HepG2 (cell line): Measurements from ENCODE around the gene CASKIN1. TPM values are rescaled to one million over a fixed set of nuclear protein-coding genes. Genes with fewer than 3 reads are reported as not detected.
A peak's percentile ranks its signal among the peaks of the same experiment; 100 is the strongest.

Source experiments
- CTCF ChIP-seq: sonication (generic); formaldehyde crosslinking; IDR thresholded peaks from 2 replicates; pipeline ENCODE4 v1.5.0; 2020; ENCODE audit warnings: mild to moderate bottlenecking, missing genetic modification reagents, moderate library complexity
- IKZF5 ChIP-seq: IDR thresholded peaks from 2 replicates; pipeline ENCODE4 v1.6.1; 2018; ENCODE audit warnings: missing genetic modification reagents, mild to moderate bottlenecking, missing compliant biosample characterization
- KDM5B ChIP-seq: sonication (generic); formaldehyde crosslinking; IDR thresholded peaks from 2 replicates; pipeline ENCODE4 v1.4.0; 2020; ENCODE audit warnings: missing genetic modification reagents, mild to moderate bottlenecking, borderline replicate concordance
- MED1 ChIP-seq: sonication (generic); formaldehyde crosslinking; IDR thresholded peaks from 2 replicates; pipeline ENCODE4 v1.4.0; 2020; ENCODE audit warnings: missing genetic modification reagents
- MYC ChIP-seq: sonication (generic); formaldehyde crosslinking; IDR thresholded peaks from 2 replicates; pipeline ENCODE4 v1.9.0; 2021; ENCODE audit warnings: missing genetic modification reagents, borderline replicate concordance
- NR1H2 ChIP-seq: sonication (generic); formaldehyde crosslinking; IDR thresholded peaks from 2 replicates; pipeline ENCODE4 v1.8.1; 2022; ENCODE audit warnings: low read depth, missing genetic modification reagents, borderline replicate concordance
- PCBP1 ChIP-seq: fragments of 200-400 bp; formaldehyde crosslinking; IDR thresholded peaks from 2 replicates; pipeline ENCODE4 v1.6.1; 2017; ENCODE audit warnings: mild to moderate bottlenecking, low read depth, low read length, borderline replicate concordance
- SALL2 ChIP-seq: sonication (generic); formaldehyde crosslinking; IDR thresholded peaks from 2 replicates; pipeline ENCODE4 v1.8.1; 2023; ENCODE audit warnings: mild to moderate bottlenecking, missing genetic modification reagents, inconsistent platforms
- TRAFD1 ChIP-seq: sonication (generic); formaldehyde crosslinking; IDR thresholded peaks from 2 replicates; pipeline ENCODE4 v1.5.1; 2020; ENCODE audit warnings: missing genetic modification reagents, mild to moderate bottlenecking, borderline replicate concordance
- ZBTB38 ChIP-seq: sonication (generic); formaldehyde crosslinking; IDR thresholded peaks from 2 replicates; pipeline ENCODE4 v1.5.1; 2020; ENCODE audit warnings: mild to moderate bottlenecking, missing genetic modification reagents
- ZFY ChIP-seq: sonication (generic); formaldehyde crosslinking; IDR thresholded peaks from 2 replicates; pipeline ENCODE4 v1.4.0; 2020; ENCODE audit warnings: missing genetic modification reagents
- polyA plus RNA-seq, 8 experiments: library from polyadenylated mRNA; depleted of rRNA in 3 of 8; stranded (reverse) in 7 of 8; unstranded in 1 of 8; fragments of >200 nt; fragmentation: Illumina TruSeq in 4 of 8; extraction: Trizol in 4 of 8; gene quantifications; 2 replicates each; pipeline versions ENCODE4 v1.2.1 to v1.2.3, GENCODE V29; 2011 to 2016; ENCODE audit warnings: low read depth in 4 of 8, missing spikeins in 1 of 8, mixed read lengths in 1 of 8; ENCODE audit not compliant: insufficient read depth in 1 of 8
- total RNA-seq, 5 experiments: library from RNA; depleted of rRNA; stranded (reverse); fragments of >200 nt; fragmentation: Illumina TruSeq; extraction: Trizol; gene quantifications; 2 replicates each; pipeline ENCODE4 v1.2.3, GENCODE V29; 2016; ENCODE audit warnings: low read depth in 1 of 5
- TF ChIP-seq, protein P1 (sequence below), 2 experiments: sonication (generic) in 1 of 2; formaldehyde crosslinking in 1 of 2; IDR thresholded peaks; 2 replicates each; pipeline versions ENCODE4 v1.6.1 to v1.9.0; 2014 to 2022; ENCODE audit warnings: antibody characterized with exemption in 1 of 2, borderline replicate concordance in 1 of 2, inconsistent platforms in 1 of 2, low read depth in 1 of 2, missing genetic modification reagents in 1 of 2
- TF ChIP-seq, protein P2 (sequence below): sonication (generic); formaldehyde crosslinking; IDR thresholded peaks from 2 replicates; pipeline ENCODE4 v1.4.0; 2020; ENCODE audit warnings: missing genetic modification reagents, mild to moderate bottlenecking, borderline replicate concordance

Gene CASKIN1
- total and polyA plus RNA-seq, 2 of the 13 experiments (the other 11 are each of a cell fraction or from before 2014, with no cell fraction given): 1.2 to 2.2 TPM

DNA sequence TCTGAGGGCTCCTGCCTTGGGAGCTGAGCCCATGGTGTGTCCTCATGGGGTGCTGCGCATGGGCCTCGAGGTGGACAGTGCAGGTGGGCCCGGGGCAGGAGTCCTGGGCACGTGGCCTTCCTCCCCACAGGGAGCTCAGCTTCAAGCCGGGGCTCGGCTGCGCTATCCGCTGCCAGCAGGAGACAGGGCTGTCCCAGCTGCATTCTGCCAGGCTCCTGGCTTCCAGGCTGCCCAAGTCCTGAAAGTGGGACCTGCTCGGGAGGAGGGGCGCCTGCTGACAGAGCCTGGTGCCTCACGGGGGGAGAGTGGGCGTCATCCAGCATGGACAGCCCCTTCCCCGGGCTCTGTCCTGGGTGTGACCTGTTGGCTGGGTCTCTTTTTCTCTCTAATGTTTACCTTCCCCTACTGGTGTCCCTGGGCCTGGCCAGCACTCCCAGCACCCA lies 33.7 kb downstream of the CASKIN1 start (continued):
- TF ChIP-seq MED1 (CRISPR knock-in tag): 0 out of 2 replicates have a peak, but pooled peaks have one; percentile 33
- peak; percentile 24; the same call in 1 of the 2 replicates for TF ChIP-seq ZFY (CRISPR knock-in tag)
- TF ChIP-seq KDM5B (CRISPR knock-in tag): no peak
- 0 out of 2 replicates have a peak, but pooled peaks have one; percentile 51 for TF ChIP-seq PCBP1
- no peak for TF ChIP-seq TRAFD1 (CRISPR knock-in tag)
- TF ChIP-seq CTCF (CRISPR knock-in tag): 0 out of 2 replicates have a peak, but pooled peaks have one; percentile 10
- TF ChIP-seq IKZF5 (CRISPR knock-in tag): peak; percentile 36; the same call in 1 of the 2 replicates
- TF ChIP-seq, protein P1, sequence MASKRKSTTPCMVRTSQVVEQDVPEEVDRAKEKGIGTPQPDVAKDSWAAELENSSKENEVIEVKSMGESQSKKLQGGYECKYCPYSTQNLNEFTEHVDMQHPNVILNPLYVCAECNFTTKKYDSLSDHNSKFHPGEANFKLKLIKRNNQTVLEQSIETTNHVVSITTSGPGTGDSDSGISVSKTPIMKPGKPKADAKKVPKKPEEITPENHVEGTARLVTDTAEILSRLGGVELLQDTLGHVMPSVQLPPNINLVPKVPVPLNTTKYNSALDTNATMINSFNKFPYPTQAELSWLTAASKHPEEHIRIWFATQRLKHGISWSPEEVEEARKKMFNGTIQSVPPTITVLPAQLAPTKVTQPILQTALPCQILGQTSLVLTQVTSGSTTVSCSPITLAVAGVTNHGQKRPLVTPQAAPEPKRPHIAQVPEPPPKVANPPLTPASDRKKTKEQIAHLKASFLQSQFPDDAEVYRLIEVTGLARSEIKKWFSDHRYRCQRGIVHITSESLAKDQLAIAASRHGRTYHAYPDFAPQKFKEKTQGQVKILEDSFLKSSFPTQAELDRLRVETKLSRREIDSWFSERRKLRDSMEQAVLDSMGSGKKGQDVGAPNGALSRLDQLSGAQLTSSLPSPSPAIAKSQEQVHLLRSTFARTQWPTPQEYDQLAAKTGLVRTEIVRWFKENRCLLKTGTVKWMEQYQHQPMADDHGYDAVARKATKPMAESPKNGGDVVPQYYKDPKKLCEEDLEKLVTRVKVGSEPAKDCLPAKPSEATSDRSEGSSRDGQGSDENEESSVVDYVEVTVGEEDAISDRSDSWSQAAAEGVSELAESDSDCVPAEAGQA (IDR thresholded peaks at IDR 0.05; ENCODE audit: low read depth): no peak
- TF ChIP-seq, protein P1 (CRISPR knock-in tag; IDR thresholded peaks at IDR 0.05; ENCODE audit: borderline replicate concordance): no peak
- TF ChIP-seq MYC (CRISPR knock-in tag): peak; percentile 75
- TF ChIP-seq, protein P2, sequence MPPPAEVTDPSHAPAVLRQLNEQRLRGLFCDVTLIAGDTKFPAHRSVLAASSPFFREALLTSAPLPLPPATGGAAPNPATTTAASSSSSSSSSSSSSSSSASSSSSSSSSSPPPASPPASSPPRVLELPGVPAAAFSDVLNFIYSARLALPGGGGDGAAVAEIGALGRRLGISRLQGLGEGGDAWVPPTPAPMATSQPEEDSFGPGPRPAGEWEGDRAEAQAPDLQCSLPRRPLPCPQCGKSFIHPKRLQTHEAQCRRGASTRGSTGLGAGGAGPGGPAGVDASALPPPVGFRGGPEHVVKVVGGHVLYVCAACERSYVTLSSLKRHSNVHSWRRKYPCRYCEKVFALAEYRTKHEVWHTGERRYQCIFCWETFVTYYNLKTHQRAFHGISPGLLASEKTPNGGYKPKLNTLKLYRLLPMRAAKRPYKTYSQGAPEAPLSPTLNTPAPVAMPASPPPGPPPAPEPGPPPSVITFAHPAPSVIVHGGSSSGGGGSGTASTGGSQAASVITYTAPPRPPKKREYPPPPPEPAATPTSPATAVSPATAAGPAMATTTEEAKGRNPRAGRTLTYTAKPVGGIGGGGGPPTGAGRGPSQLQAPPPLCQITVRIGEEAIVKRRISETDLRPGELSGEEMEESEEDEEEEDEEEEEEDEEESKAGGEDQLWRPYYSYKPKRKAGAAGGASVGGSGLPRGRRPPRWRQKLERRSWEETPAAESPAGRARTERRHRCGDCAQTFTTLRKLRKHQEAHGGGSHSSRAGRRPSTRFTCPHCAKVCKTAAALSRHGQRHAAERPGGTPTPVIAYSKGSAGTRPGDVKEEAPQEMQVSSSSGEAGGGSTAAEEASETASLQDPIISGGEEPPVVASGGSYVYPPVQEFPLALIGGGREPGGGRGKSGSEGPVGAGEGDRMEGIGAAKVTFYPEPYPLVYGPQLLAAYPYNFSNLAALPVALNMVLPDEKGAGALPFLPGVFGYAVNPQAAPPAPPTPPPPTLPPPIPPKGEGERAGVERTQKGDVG: peak; percentile 21; the same call in 1 of the 2 replicates
- 0 out of 2 replicates have a peak, but pooled peaks have one; percentile 39 for TF ChIP-seq SALL2 (CRISPR knock-in tag)
- TF ChIP-seq NR1H2 (CRISPR knock-in tag): 0 out of 2 replicates have a peak, but pooled peaks have one; percentile 30
- TF ChIP-seq ZBTB38 (CRISPR knock-in tag): peak; percentile 48; the same call in 1 of the 2 replicates
